Activated CD4-positive, alpha-beta T cell treated with anti-CD3 and anti-CD28 coated beads, Interleukin-2, amount 50 U/mL, for 48 hours (primary cell): ENCODE measurements around the gene KREMEN1.

Experiments used
- DNase-seq, 2 experiments: peaks; one replicate each; pipeline ENCODE4 v3.0.0-alpha.2; 2020

Gene KREMEN1

GRCh38 chr22:29195118-29195963 is 122.5 kb downstream of the KREMEN1 start:
- no peak for DNase-seq

- DNase-seq: no peak
These were observed 123.3 kb downstream of the KREMEN1 start for GRCh38 chr22:29195964-29196666.

GRCh38 chr22:29197096-29197495 is 124.3 kb downstream of the KREMEN1 start:
- DNase-seq: no peak

GRCh38 chr22:29198240-29198639 is 125.4 kb downstream of the KREMEN1 start:
- DNase-seq: no peak

- DNase-seq: no peak
These were observed 127.0 kb downstream of the KREMEN1 start for GRCh38 chr22:29199702-29200400.

GRCh38 chr22:29200901-29201300 is 128.1 kb downstream of the KREMEN1 start:
- DNase-seq: no peak

GRCh38 chr22:29201782-29202181 is 128.9 kb downstream of the KREMEN1 start:
- DNase-seq: no peak

GRCh38 chr22:29202212-29203192 is 129.7 kb downstream of the KREMEN1 start:
- peak; percentile 73 to 83 for DNase-seq

- no peak for DNase-seq
These were observed 130.9 kb downstream of the KREMEN1 start for GRCh38 chr22:29203488-29204454.

GRCh38 chr22:29204455-29205183 is 131.8 kb downstream of the KREMEN1 start:
- DNase-seq: no peak

- no peak for DNase-seq
These were observed 132.4 kb downstream of the KREMEN1 start for GRCh38 chr22:29205252-29205593.

GRCh38 chr22:29205594-29206371 is 132.9 kb downstream of the KREMEN1 start, which contains the start of gene EMID1:
Gene EMID1 (plus strand): TSS chr22:29205896. CDS start chr22:29206039, 143 bp downstream.
- peak; percentile 16 to 24 for DNase-seq

- no peak for DNase-seq
These were observed 133.8 kb downstream of the KREMEN1 start for GRCh38 chr22:29206372-29207242.

GRCh38 chr22:29207243-29207550 is 134.4 kb downstream of the KREMEN1 start:
- no peak for DNase-seq

GRCh38 chr22:29207562-29208501 is 135.0 kb downstream of the KREMEN1 start:
- DNase-seq: no peak

- no peak for DNase-seq
These were observed 135.6 kb downstream of the KREMEN1 start for GRCh38 chr22:29208502-29208862.

GRCh38 chr22:29208879-29209623 is 136.2 kb downstream of the KREMEN1 start:
- no peak for DNase-seq
